Mesenchymal stem cell (in vitro differentiated cells and primary cell): ENCODE data around the gene GCNA.
"Not testable (repeated sequence)": the region's sequence is repeated elsewhere in the genome, so short reads cannot be mapped to it uniquely, and the experiment has no call there.

Experiments
- DNase-seq: peaks from one replicate; pipeline ENCODE4 v3.0.0-alpha.2; 2013
- H2AFZ ChIP-seq: one replicate; pipeline ENCODE4 v1.6.1; 2013; ENCODE audit warnings: low read depth, mild to moderate bottlenecking, control low read depth, inconsistent platforms, low read length, moderate library complexity
- H2AK5ac ChIP-seq: 2 replicates; pipeline ENCODE4 v1.6.1; 2013; ENCODE audit warnings: low read length, moderate library complexity, mild to moderate bottlenecking, inconsistent platforms; ENCODE audit not compliant: severe bottlenecking
- H2BK120ac ChIP-seq: one replicate; pipeline ENCODE4 v1.6.1; 2013; ENCODE audit warnings: low read depth, mild to moderate bottlenecking, inconsistent platforms, low read length, moderate library complexity
- H2BK12ac ChIP-seq, 2 experiments: one replicate each; pipeline ENCODE4 v1.6.1; 2013; ENCODE audit warnings: inconsistent platforms in 2 of 2, low read length in 2 of 2, mild to moderate bottlenecking in 2 of 2, moderate library complexity in 2 of 2, control low read depth in 1 of 2
- H2BK15ac ChIP-seq: one replicate; pipeline ENCODE4 v1.6.1; 2013; ENCODE audit warnings: mild to moderate bottlenecking, low read depth, inconsistent platforms; ENCODE audit not compliant: poor library complexity, severe bottlenecking
- H2BK5ac ChIP-seq: 2 replicates; pipeline ENCODE4 v1.6.1; 2013; ENCODE audit warnings: low read depth, mild to moderate bottlenecking, low read length, control low read depth, inconsistent platforms; ENCODE audit not compliant: poor library complexity, severe bottlenecking
- H3K14ac ChIP-seq, 2 experiments: one replicate each; pipeline ENCODE4 v1.6.1; 2013; ENCODE audit warnings: inconsistent platforms in 2 of 2, low read length in 2 of 2, control low read depth in 1 of 2, mild to moderate bottlenecking in 1 of 2, moderate library complexity in 1 of 2
- H3K18ac ChIP-seq, 2 experiments: one replicate each; pipeline ENCODE4 v1.6.1; 2013; ENCODE audit warnings: inconsistent platforms in 2 of 2, low read length in 2 of 2, control low read depth in 1 of 2, low read depth in 1 of 2, mild to moderate bottlenecking in 1 of 2
- H3K23ac ChIP-seq, 2 experiments: one replicate each; pipeline ENCODE4 v1.6.1; 2013; ENCODE audit warnings: inconsistent platforms in 2 of 2, low read length in 2 of 2, mild to moderate bottlenecking in 2 of 2, moderate library complexity in 2 of 2, control low read depth in 1 of 2
- H3K27ac ChIP-seq: 2 replicates; pipeline ENCODE4 v1.5.1; 2013; ENCODE audit warnings: mild to moderate bottlenecking, moderate library complexity, low read length, control low read depth, inconsistent platforms; ENCODE audit not compliant: poor library complexity, severe bottlenecking
- H3K27me3 ChIP-seq, 2 experiments: 2 replicates each; pipeline versions ENCODE4 v1.6.1 to v1.7.0; 2013; ENCODE audit warnings: low read length in 2 of 2, mild to moderate bottlenecking in 2 of 2, moderate library complexity in 2 of 2, control low read depth in 1 of 2, inconsistent platforms in 1 of 2; ENCODE audit not compliant: control insufficient read depth in 1 of 2, insufficient read depth in 1 of 2
- H3K36me3 ChIP-seq, 2 experiments: 2 replicates each; pipeline versions ENCODE4 v1.6.1 to v1.7.0; 2013; ENCODE audit warnings: low read length in 2 of 2, control low read depth in 1 of 2, inconsistent platforms in 1 of 2, low read depth in 1 of 2, mild to moderate bottlenecking in 1 of 2; ENCODE audit not compliant: insufficient read depth in 2 of 2, control insufficient read depth in 1 of 2
- H3K4ac ChIP-seq, 2 experiments: one replicate each; pipeline ENCODE4 v1.6.1; 2013; ENCODE audit warnings: inconsistent platforms in 2 of 2, low read length in 2 of 2, mild to moderate bottlenecking in 2 of 2, moderate library complexity in 2 of 2, control low read depth in 1 of 2, low read depth in 1 of 2
- H3K4me1 ChIP-seq: 2 replicates; pipeline ENCODE4 v1.6.1; 2013; ENCODE audit warnings: low read depth, low read length, control low read depth; ENCODE audit not compliant: control insufficient read depth, insufficient read depth
- H3K4me2 ChIP-seq: 2 replicates; pipeline ENCODE4 v1.6.1; 2013; ENCODE audit warnings: low read length, mild to moderate bottlenecking, inconsistent platforms; ENCODE audit not compliant: poor library complexity, severe bottlenecking
- H3K4me3 ChIP-seq, 2 experiments: 2 replicates each; pipeline versions ENCODE4 v1.5.1 to v1.7.0; 2013; ENCODE audit warnings: low read length in 2 of 2, mild to moderate bottlenecking in 2 of 2, control low read depth in 1 of 2, low read depth in 1 of 2; ENCODE audit not compliant: insufficient read depth in 1 of 2
- H3K79me1 ChIP-seq: replicated peaks from 2 replicates; pipeline ENCODE4 v1.6.1; 2013; ENCODE audit warnings: mild to moderate bottlenecking, control low read depth, low read length, inconsistent platforms; ENCODE audit not compliant: poor library complexity, severe bottlenecking
- H3K9ac ChIP-seq: 2 replicates; pipeline ENCODE4 v1.7.0; 2013; ENCODE audit warnings: mild to moderate bottlenecking, low read length, moderate library complexity
- H3K9me3 ChIP-seq: 2 replicates; pipeline ENCODE4 v1.7.0; 2013; ENCODE audit warnings: mild to moderate bottlenecking, low read length; ENCODE audit not compliant: control insufficient read depth
- H4K8ac ChIP-seq: one replicate; pipeline ENCODE4 v1.6.1; 2013; ENCODE audit warnings: inconsistent platforms, mild to moderate bottlenecking, low read length, moderate library complexity
- H4K91ac ChIP-seq: one replicate; pipeline ENCODE4 v1.6.1; 2013; ENCODE audit warnings: mild to moderate bottlenecking, low read length, inconsistent platforms
- WGBS: methylation state at CpG from one replicate; pipeline ENCODE4 v1.1.7; 2013; ENCODE audit warnings: mixed read lengths; 5-methylcytosine and 5-hydroxymethylcytosine counted together

Gene GCNA

GRCh38 chrX:71606536-71607216 lies 28.4 kb downstream of the GCNA start:
- H2AK5ac ChIP-seq = no peak overlapping the region
- no peak overlapping the region for H3K4me2 ChIP-seq
- H3K4me3 ChIP-seq = no peak overlapping the region
- H2AFZ ChIP-seq = no peak overlapping the region
- H2BK15ac ChIP-seq = no peak overlapping the region
- H3K36me3 ChIP-seq = peaks cover 40 to 89% of the 10 kb centered on the region in 2 experiments
- H2BK12ac ChIP-seq = no peak overlapping the region
- H3K18ac ChIP-seq = no peak overlapping the region
- H3K9ac ChIP-seq = no peak overlapping the region
- H3K9me3 ChIP-seq = peaks cover 47% of the 10 kb centered on the region
- H2BK5ac ChIP-seq = no peak overlapping the region
- H3K4me1 ChIP-seq = no peaks in the 10 kb centered on the region
- no peak overlapping the region for H3K23ac ChIP-seq
- no peak overlapping the region for H4K91ac ChIP-seq
- 86% methylated on average over 9 of the region's 9 CpGs for WGBS
- H4K8ac ChIP-seq = no peak overlapping the region
- peaks cover 11% of the 10 kb centered on the region for H3K79me1 ChIP-seq
- H3K27me3 ChIP-seq = no peaks in the 10 kb centered on the region
- no peak overlapping the region for H2BK120ac ChIP-seq
- no peak overlapping the region for H3K27ac ChIP-seq
- no peak overlapping the region for H3K4ac ChIP-seq
- H3K14ac ChIP-seq = no peak overlapping the region
- no peak for DNase-seq

- Histone ChIP-seq H4K8ac (no peak overlapping the region), H2AK5ac (no peak overlapping the region), H2BK15ac (no peak overlapping the region), H3K23ac (no peak overlapping the region), H2BK12ac (no peak overlapping the region), H3K79me1 (peaks cover 11% of the 10 kb centered on the region), H3K27me3 (no peaks in the 10 kb centered on the region), H3K4me2 (no peak overlapping the region), H3K27ac (no peak overlapping the region), H2BK120ac (no peak overlapping the region), H4K91ac (no peak overlapping the region), H3K14ac (no peak overlapping the region), H3K4me3 (no peak overlapping the region), H3K4ac (no peak overlapping the region), H2AFZ (no peak overlapping the region), H3K9ac (no peak overlapping the region), H3K18ac (no peak overlapping the region), H3K9me3 (peaks cover 47% of the 10 kb centered on the region), H3K4me1 (no peaks in the 10 kb centered on the region), H3K36me3 (peaks cover 39 to 87% of the 10 kb centered on the region in 2 experiments), H2BK5ac (no peak overlapping the region)
- 76% methylated on average over 2 of the region's 2 CpGs for WGBS
- no peak for DNase-seq
Observed at GRCh38 chrX:71607488-71607887, 29.3 kb downstream of the GCNA start.

GRCh38 chrX:71609095-71609750 lies 31.0 kb downstream of the GCNA start:
- no peak overlapping the region for H2AFZ ChIP-seq
- no peaks in the 10 kb centered on the region for H3K27me3 ChIP-seq
- no peak overlapping the region for H3K4ac ChIP-seq
- no peak overlapping the region for H3K4me2 ChIP-seq
- no peak overlapping the region for H2BK15ac ChIP-seq
- no peak overlapping the region for H2BK120ac ChIP-seq
- peaks cover 34% of the 10 kb centered on the region for H3K9me3 ChIP-seq
- no peaks in the 10 kb centered on the region for H3K4me1 ChIP-seq
- H3K23ac ChIP-seq = no peak overlapping the region
- H3K4me3 ChIP-seq = no peak overlapping the region
- 90% methylated on average over 2 of the region's 3 CpGs for WGBS
- H3K27ac ChIP-seq = no peak overlapping the region
- no peak overlapping the region for H2AK5ac ChIP-seq
- peaks cover 46 to 88% of the 10 kb centered on the region in 2 experiments for H3K36me3 ChIP-seq
- peaks cover 11% of the 10 kb centered on the region for H3K79me1 ChIP-seq
- no peak overlapping the region for H4K8ac ChIP-seq
- H3K18ac ChIP-seq = no peak overlapping the region
- no peak overlapping the region for H2BK5ac ChIP-seq
- no peak overlapping the region for H4K91ac ChIP-seq
- no peak overlapping the region for H3K9ac ChIP-seq
- no peak for DNase-seq
- no peak overlapping the region for H2BK12ac ChIP-seq
- H3K14ac ChIP-seq = no peak overlapping the region

- not testable (repeated sequence) for H2BK12ac ChIP-seq, H2BK120ac ChIP-seq, H3K18ac ChIP-seq, H2BK5ac ChIP-seq, H3K4me3 ChIP-seq, H3K4me2 ChIP-seq, H2AK5ac ChIP-seq, H3K14ac ChIP-seq, H2AFZ ChIP-seq, H4K91ac ChIP-seq, H3K4ac ChIP-seq, DNase-seq, H4K8ac ChIP-seq, H3K23ac ChIP-seq, H3K4me1 ChIP-seq, H3K9ac ChIP-seq, H3K27ac ChIP-seq, H2BK15ac ChIP-seq
- 92% methylated on average over 3 of the region's 9 CpGs for WGBS
- Histone ChIP-seq H3K79me1 (peaks cover 12% of the 10 kb centered on the region), H3K27me3 (peaks cover 0 to 12% of the 10 kb centered on the region in 2 experiments), H3K36me3 (peaks cover 52 to 78% of the 10 kb centered on the region in 2 experiments), H3K9me3 (peaks cover 21% of the 10 kb centered on the region)
Observed at GRCh38 chrX:71611736-71612135, 33.5 kb downstream of the GCNA start.
